Thyroid gland (tissue), 4 donors: ENCODE results near the gene CDH23.

Experiments
- POLR2A ChIP-seq, 2 donors: fragments of 450-650 bp; IDR thresholded peaks; one replicate each; pipeline ENCODE4 v1.6.1; 2017; ENCODE audit warnings: antibody characterized with exemption in 2 of 2, mild to moderate bottlenecking in 2 of 2, moderate library complexity in 1 of 2
- TF ChIP-seq, protein P1 (sequence below), 6 experiments: fragments of 200-600 bp in 3 of 6; fragments of 450-650 bp in 3 of 6; sonication (generic) in 3 of 6; IDR thresholded peaks; one replicate each; pipeline ENCODE4 v1.5.1; 2016 to 2019; ENCODE audit warnings: antibody characterized with exemption in 6 of 6, mild to moderate bottlenecking in 2 of 6, inconsistent platforms in 1 of 6, moderate library complexity in 1 of 6

DNA sequence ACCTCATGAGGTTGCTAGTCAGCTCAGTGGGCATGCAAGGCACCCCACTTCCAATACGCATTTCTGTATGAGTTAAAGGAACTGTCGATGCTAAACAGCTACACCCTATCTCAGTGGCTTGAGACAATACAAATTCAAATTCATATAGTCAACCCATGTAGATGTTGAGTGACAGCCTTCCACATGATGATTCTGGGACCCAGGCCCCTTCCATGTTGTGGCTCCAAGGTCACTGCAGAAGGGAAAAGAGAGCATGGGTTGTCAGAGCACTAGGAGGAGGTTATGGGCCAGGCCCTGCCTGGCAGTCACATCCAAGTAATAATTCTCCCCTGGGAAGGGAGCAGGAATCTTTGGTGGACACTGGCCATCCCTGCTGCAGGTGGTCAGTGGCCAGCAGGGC lies 294.7 kb downstream of the CDH23 start:
- TF ChIP-seq, protein P1, sequence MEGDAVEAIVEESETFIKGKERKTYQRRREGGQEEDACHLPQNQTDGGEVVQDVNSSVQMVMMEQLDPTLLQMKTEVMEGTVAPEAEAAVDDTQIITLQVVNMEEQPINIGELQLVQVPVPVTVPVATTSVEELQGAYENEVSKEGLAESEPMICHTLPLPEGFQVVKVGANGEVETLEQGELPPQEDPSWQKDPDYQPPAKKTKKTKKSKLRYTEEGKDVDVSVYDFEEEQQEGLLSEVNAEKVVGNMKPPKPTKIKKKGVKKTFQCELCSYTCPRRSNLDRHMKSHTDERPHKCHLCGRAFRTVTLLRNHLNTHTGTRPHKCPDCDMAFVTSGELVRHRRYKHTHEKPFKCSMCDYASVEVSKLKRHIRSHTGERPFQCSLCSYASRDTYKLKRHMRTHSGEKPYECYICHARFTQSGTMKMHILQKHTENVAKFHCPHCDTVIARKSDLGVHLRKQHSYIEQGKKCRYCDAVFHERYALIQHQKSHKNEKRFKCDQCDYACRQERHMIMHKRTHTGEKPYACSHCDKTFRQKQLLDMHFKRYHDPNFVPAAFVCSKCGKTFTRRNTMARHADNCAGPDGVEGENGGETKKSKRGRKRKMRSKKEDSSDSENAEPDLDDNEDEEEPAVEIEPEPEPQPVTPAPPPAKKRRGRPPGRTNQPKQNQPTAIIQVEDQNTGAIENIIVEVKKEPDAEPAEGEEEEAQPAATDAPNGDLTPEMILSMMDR (IDR thresholded peaks at IDR 0.05), result no peak
- no peak for TF ChIP-seq POLR2A (IDR thresholded peaks at IDR 0.05)
